GM12878 (cell line): Measurements from ENCODE around the gene SPAG16. TPM values are rescaled to one million over a fixed set of nuclear protein-coding genes. Genes with fewer than 3 reads are reported as not detected.

Source experiments
- ATAC-seq: fragments of 200-7000 bp; cut with Tn5 transposase; 3 replicates; pipeline ENCODE4 v1.9.1; 2020; ENCODE audit warnings: mild to moderate bottlenecking, moderate library complexity
- BruUV-seq: library from RNA; stranded (reverse); fragments of 400-500 nt; replicated peaks from 2 replicates; lab custom pipeline; 2021; lab: Mats Ljungman, UMichigan
- CTCF ChIA-PET: fragments of 300-600 bp; sonication (Branson Sonifier 250); formaldehyde crosslinking; extraction: SDS; loops from one replicate; lab custom pipeline; 2021; ENCODE audit warnings: inconsistent platforms; lab: Yijun Ruan, JAX
- POLR2A ChIA-PET: fragments of 350-600 bp; formaldehyde crosslinking; extraction: SDS; loops from one replicate; lab custom pipeline; 2021; ENCODE audit warnings: inconsistent platforms; lab: Charles Lee
- RAD21 ChIA-PET: fragments of 300-600 bp; sonication (Branson Sonifier 250); formaldehyde crosslinking; loops from one replicate; lab custom pipeline; 2023; ENCODE audit warnings: antibody characterized with exemption; ENCODE audit not compliant: unreplicated experiment; lab: Charles Lee
- SMC1A ChIA-PET: fragments of 300-600 bp; sonication (Branson Sonifier 250); formaldehyde crosslinking; loops from one replicate; lab custom pipeline; 2023; ENCODE audit not compliant: unreplicated experiment, uncharacterized antibody; lab: Charles Lee
- DNase-seq: peaks from one replicate; pipeline ENCODE4 v3.0.0-alpha.2; 2011; ENCODE audit warnings: low read depth, low spot score
- FAIRE-seq: peaks from 3 replicates; lab custom pipeline; 2011; peaks lifted over from hg19 to GRCh38; lab: Jason Lieb, UNC
- H2AFZ ChIP-seq: 2 replicates; pipeline ENCODE4 v1.6.0; 2011; ENCODE audit warnings: low read depth, low read length, control low read depth; ENCODE audit not compliant: control insufficient read depth
- H3K27ac ChIP-seq: 2 replicates; pipeline ENCODE4 v1.5.1; 2011; ENCODE audit warnings: control low read depth; ENCODE audit not compliant: control insufficient read depth, insufficient read depth
- H3K27me3 ChIP-seq, 2 experiments: replicated peaks in 1 of 2; 2 replicates each; pipeline versions ENCODE4 v1.6.0 to v1.6.1; 2011; ENCODE audit warnings: low read length in 1 of 2; ENCODE audit not compliant: control insufficient read depth in 2 of 2, insufficient read depth in 2 of 2
- H3K36me3 ChIP-seq, 2 experiments: 2 replicates each; pipeline ENCODE4 v1.5.1; 2011; ENCODE audit warnings: low read length in 1 of 2; ENCODE audit not compliant: control insufficient read depth in 2 of 2, insufficient read depth in 2 of 2
- H3K4me1 ChIP-seq: 2 replicates; pipeline ENCODE4 v1.6.1; 2011; ENCODE audit warnings: mild to moderate bottlenecking, low read length, moderate library complexity, mixed read lengths; ENCODE audit not compliant: control insufficient read depth, insufficient read depth
- H3K4me2 ChIP-seq: 2 replicates; pipeline ENCODE4 v1.6.0; 2011; ENCODE audit warnings: control low read depth; ENCODE audit not compliant: control insufficient read depth, insufficient read depth
- H3K4me3 ChIP-seq: fragments of 200-600 bp; sonication (generic); 2 replicates; pipeline ENCODE4 v1.5.1; 2016
- H3K79me2 ChIP-seq: 2 replicates; pipeline ENCODE4 v1.6.0; 2011; ENCODE audit warnings: low read length; ENCODE audit not compliant: control insufficient read depth, insufficient read depth
- H3K9ac ChIP-seq: 2 replicates; pipeline ENCODE4 v1.8.0; 2011; ENCODE audit warnings: low read length, control low read depth, mixed read lengths; ENCODE audit not compliant: control insufficient read depth, insufficient read depth
- H3K9me3 ChIP-seq: replicated peaks from 3 replicates; pipeline ENCODE4 v1.5.1; 2011; ENCODE audit warnings: mild to moderate bottlenecking, low read length; ENCODE audit not compliant: control insufficient read depth, insufficient read depth
- H4K20me1 ChIP-seq: 2 replicates; pipeline ENCODE4 v1.6.0; 2011; ENCODE audit not compliant: control insufficient read depth, insufficient read depth
- ATF2 ChIP-seq: IDR thresholded peaks from 2 replicates; pipeline ENCODE4 v1.6.1; 2012; ENCODE audit warnings: low read length, inconsistent platforms
- BCLAF1 ChIP-seq: fragments of 450-650 bp; IDR thresholded peaks from 2 replicates; pipeline ENCODE4 v1.6.1; 2017; ENCODE audit warnings: antibody characterized with exemption, mild to moderate bottlenecking, moderate library complexity
- CEBPZ ChIP-seq: fragments of 150-350 bp; IDR thresholded peaks from 2 replicates; pipeline ENCODE4 v1.6.1; 2016; ENCODE audit warnings: low read depth, low read length
- IKZF2 ChIP-seq, 2 experiments: fragments of 450-650 bp; IDR thresholded peaks; 2 replicates each; pipeline ENCODE4 v1.6.1; 2017; ENCODE audit warnings: mild to moderate bottlenecking in 2 of 2, moderate library complexity in 2 of 2
- MEF2B ChIP-seq: fragments of 450-650 bp; IDR thresholded peaks from 2 replicates; pipeline ENCODE4 v1.6.1; 2018; ENCODE audit warnings: mild to moderate bottlenecking, moderate library complexity; ENCODE audit not compliant: partially characterized antibody, poor library complexity, severe bottlenecking
- NFXL1 ChIP-seq: fragments of 450-650 bp; IDR thresholded peaks from 2 replicates; pipeline ENCODE4 v1.6.1; 2017; ENCODE audit warnings: antibody characterized with exemption, mild to moderate bottlenecking, borderline replicate concordance
- NR2C1 ChIP-seq: fragments of 450-650 bp; IDR thresholded peaks from 2 replicates; pipeline ENCODE4 v1.6.1; 2017; ENCODE audit warnings: antibody characterized with exemption, mild to moderate bottlenecking, moderate library complexity
- NR2F1 ChIP-seq: fragments of 450-650 bp; conservative IDR thresholded peaks from 2 replicates; pipeline ENCODE4 v1.6.1; 2017; ENCODE audit warnings: mild to moderate bottlenecking
- SKIL ChIP-seq: fragments of 450-650 bp; IDR thresholded peaks from 2 replicates; pipeline ENCODE4 v1.6.1; 2017; ENCODE audit warnings: mild to moderate bottlenecking, low read depth, inconsistent platforms; ENCODE audit not compliant: poor library complexity, severe bottlenecking
- SRF ChIP-seq, 2 experiments: IDR thresholded peaks; 2 replicates each; pipeline ENCODE4 v1.6.1; 2011; ENCODE audit warnings: low read depth in 2 of 2, low read length in 2 of 2, mild to moderate bottlenecking in 1 of 2, moderate library complexity in 1 of 2
- TARDBP ChIP-seq: IDR thresholded peaks from 2 replicates; pipeline ENCODE4 v1.6.1; 2016; ENCODE audit warnings: borderline replicate concordance
- WRNIP1 ChIP-seq: IDR thresholded peaks from 2 replicates; pipeline ENCODE4 v1.6.1; 2011; ENCODE audit warnings: low read depth, low read length, improper control_type of control experiment, borderline replicate concordance
- WGBS: methylation state at CpG from one replicate; pipeline ENCODE4 v1.1.6; 2016; ENCODE audit warnings: low lambda C conversion rate; ENCODE audit not compliant: insufficient replicate concordance, insufficient coverage; ENCODE audit errors: missing lambda C conversion rate; 5-methylcytosine and 5-hydroxymethylcytosine counted together
- in situ Hi-C: fragments of 300-500 bp; cut with MboI; formaldehyde crosslinking; loops from 9 replicates; pipeline ENCODE4 v1.14.3; 2018; ENCODE audit warnings: mixed read lengths
- intact Hi-C: fragments of 100-400 bp; cut with micrococcal nuclease; formaldehyde crosslinking; loops from one replicate; pipeline ENCODE4 v1.14.2; 2022; ENCODE audit not compliant: unreplicated experiment
- polyA plus RNA-seq, 11 experiments: library from polyadenylated mRNA; depleted of rRNA in 4 of 11; unstranded in 6 of 11; stranded (reverse) in 5 of 11; fragments of >200 nt; fragmentation: Nextera tagmentation in 4 of 11; fragmentation: Illumina TruSeq in 1 of 11; extraction: Ambion mirVana in 4 of 11; extraction: Trizol in 1 of 11; gene quantifications; 1 replicate in 1 of 11; 2 replicates in 10 of 11; pipeline versions ENCODE4 v1.2.1 to v1.2.3, GENCODE V29; 2011 to 2016; ENCODE audit warnings: inconsistent platforms in 2 of 11, missing spikeins in 2 of 11, low read depth in 1 of 11
- total RNA-seq, 4 experiments: library from RNA; depleted of rRNA in 3 of 4; stranded (reverse); fragments of >200 nt in 3 of 4; fragmentation: Illumina TruSeq in 1 of 4; extraction: Trizol in 1 of 4; gene quantifications; 2 replicates each; pipeline versions ENCODE4 v1.2.1 to v1.2.3, GENCODE V29; 2013 to 2021

The SPAG16 gene
- total and polyA plus RNA-seq, 10 of the 15 experiments (the other 5 are each of a cell fraction or from before 2014, with no cell fraction given), result 6.0 to 25.0 (median 15.2) TPM

GRCh38 chr2:213251618-213252017 is 32.6 kb upstream of the SPAG16 start (continued):
- no peak for TF ChIP-seq BCLAF1

- CTCF ChIA-PET, result interaction anchor here (1.1 to 2.4 kb wide), 4 partner anchors 32 to 681 kb away, joined by 3 to 16 read pairs (median 4); partner anchors contain the start of gene SPAG16
- Histone ChIP-seq H3K9me3 (no peaks in the 10 kb centered on the region; the same call in 1 of the 3 replicates), H3K4me1 (peaks cover 6% of the 10 kb centered on the region; the same call in 1 of the 2 replicates), H3K4me2 (no peak overlapping the region), H3K79me2 (no peaks in the 10 kb centered on the region), H3K9ac (no peak overlapping the region), H3K27me3 (no peaks in the 10 kb centered on the region), H3K27ac (no peak overlapping the region), H2AFZ (no peak overlapping the region), H3K4me3 (no peak overlapping the region), H4K20me1 (no peaks in the 10 kb centered on the region), H3K36me3 (no peaks in the 10 kb centered on the region)
- RAD21 ChIA-PET, result interaction anchor here (1.4 to 4.4 kb wide), 3 partner anchors 32 to 1743 kb away, joined by 3 to 23 read pairs (median 4); partner anchors contain the start of gene SPAG16
- DNase-seq, result no peak
- ATAC-seq, result no peak
- FAIRE-seq, result no peak
- SMC1A ChIA-PET, result interaction anchor here (1.4 to 2.2 kb wide), 3 partner anchors 9 to 1753 kb away, joined by 3 to 11 read pairs (median 6); partner anchors contain the start of gene SPAG16
- 100% methylated on average over 1 of the region's 1 CpG for WGBS
- BruUV-seq, result no TSS peak
- in situ Hi-C loops, result loop anchor here (5.0 kb wide), 1 partner anchor 680 kb away; no protein-coding TSS in a partner anchor
- POLR2A ChIA-PET, result no interaction called here
- intact Hi-C loops, result loop anchor here (5.0 to 10.0 kb wide), 3 partner anchors 240 to 1745 kb away; no protein-coding TSS in a partner anchor
- TF ChIP-seq IKZF2 (IDR thresholded peaks at IDR 0.05) (no peak), CEBPZ (no peak), TARDBP (no peak), WRNIP1 (no peak), NFXL1 (no peak), MEF2B (no peak), ATF2 (no peak), NR2C1 (no peak), NR2F1 (no peak), SRF (IDR thresholded peaks at IDR 0.05; ENCODE audit: low read depth in 2 of 2, low read length in 2 of 2) (no peak), SKIL (no peak)
These were observed 32.1 kb upstream of the SPAG16 start for GRCh38 chr2:213252206-213252605.
